GM18858 (cell line): ENCODE results near the gene DOCK4.

Source experiments
- ATAC-seq: cut with Tn5 transposase; IDR thresholded peaks from one replicate; pipeline ENCODE4 v1.9.1; 2021; ENCODE audit not compliant: unreplicated experiment

Gene DOCK4

GRCh38 chr7:111787099-111787498, 419.1 kb downstream of the DOCK4 start:
- no peak for ATAC-seq

- no peak for ATAC-seq
Observed at GRCh38 chr7:111785076-111785475, 421.1 kb downstream of the DOCK4 start.

- no peak for ATAC-seq
Observed at GRCh38 chr7:111784296-111784695, 421.9 kb downstream of the DOCK4 start.

GRCh38 chr7:111783854-111784253, 422.3 kb downstream of the DOCK4 start:
- no peak for ATAC-seq

GRCh38 chr7:111780527-111780926, 425.7 kb downstream of the DOCK4 start:
- ATAC-seq = no peak

- no peak for ATAC-seq
Observed at GRCh38 chr7:111775206-111775605, 431.0 kb downstream of the DOCK4 start.

- no peak for ATAC-seq
Observed at GRCh38 chr7:111772716-111773115, 433.5 kb downstream of the DOCK4 start.

- ATAC-seq = no peak
Observed at GRCh38 chr7:111771638-111772037, 434.6 kb downstream of the DOCK4 start.

GRCh38 chr7:111770116-111770515, 436.1 kb downstream of the DOCK4 start:
- no peak for ATAC-seq

- ATAC-seq = no peak
Observed at GRCh38 chr7:111765751-111766643, 440.2 kb downstream of the DOCK4 start.

GRCh38 chr7:111763221-111763801, 442.9 kb downstream of the DOCK4 start:
- ATAC-seq = no peak

GRCh38 chr7:111762799-111763198, 443.4 kb downstream of the DOCK4 start:
- no peak for ATAC-seq

GRCh38 chr7:111762211-111762610, 444.0 kb downstream of the DOCK4 start:
- ATAC-seq = no peak

- no peak for ATAC-seq
Observed at GRCh38 chr7:111760043-111760442, 446.2 kb downstream of the DOCK4 start.

GRCh38 chr7:111758332-111758731, 447.9 kb downstream of the DOCK4 start:
- ATAC-seq = no peak

GRCh38 chr7:111756687-111757178, 449.5 kb downstream of the DOCK4 start:
- no peak for ATAC-seq

- no peak for ATAC-seq
Observed at GRCh38 chr7:111755383-111755782, 450.8 kb downstream of the DOCK4 start.

- no peak for ATAC-seq
Observed at GRCh38 chr7:111753968-111754367, 452.2 kb downstream of the DOCK4 start.

GRCh38 chr7:111752022-111752582, 454.1 kb downstream of the DOCK4 start:
- ATAC-seq = peak; percentile 93

GRCh38 chr7:111750878-111751277, 455.3 kb downstream of the DOCK4 start:
- ATAC-seq = no peak

- no peak for ATAC-seq
Observed at GRCh38 chr7:111750228-111750627, 456.0 kb downstream of the DOCK4 start.

- ATAC-seq = no peak
Observed at GRCh38 chr7:111749625-111750024, 456.6 kb downstream of the DOCK4 start.
